ENCODE results near the gene HNRNPH2.

Gene HNRNPH2, protein sequence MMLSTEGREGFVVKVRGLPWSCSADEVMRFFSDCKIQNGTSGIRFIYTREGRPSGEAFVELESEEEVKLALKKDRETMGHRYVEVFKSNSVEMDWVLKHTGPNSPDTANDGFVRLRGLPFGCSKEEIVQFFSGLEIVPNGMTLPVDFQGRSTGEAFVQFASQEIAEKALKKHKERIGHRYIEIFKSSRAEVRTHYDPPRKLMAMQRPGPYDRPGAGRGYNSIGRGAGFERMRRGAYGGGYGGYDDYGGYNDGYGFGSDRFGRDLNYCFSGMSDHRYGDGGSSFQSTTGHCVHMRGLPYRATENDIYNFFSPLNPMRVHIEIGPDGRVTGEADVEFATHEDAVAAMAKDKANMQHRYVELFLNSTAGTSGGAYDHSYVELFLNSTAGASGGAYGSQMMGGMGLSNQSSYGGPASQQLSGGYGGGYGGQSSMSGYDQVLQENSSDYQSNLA

DNA sequence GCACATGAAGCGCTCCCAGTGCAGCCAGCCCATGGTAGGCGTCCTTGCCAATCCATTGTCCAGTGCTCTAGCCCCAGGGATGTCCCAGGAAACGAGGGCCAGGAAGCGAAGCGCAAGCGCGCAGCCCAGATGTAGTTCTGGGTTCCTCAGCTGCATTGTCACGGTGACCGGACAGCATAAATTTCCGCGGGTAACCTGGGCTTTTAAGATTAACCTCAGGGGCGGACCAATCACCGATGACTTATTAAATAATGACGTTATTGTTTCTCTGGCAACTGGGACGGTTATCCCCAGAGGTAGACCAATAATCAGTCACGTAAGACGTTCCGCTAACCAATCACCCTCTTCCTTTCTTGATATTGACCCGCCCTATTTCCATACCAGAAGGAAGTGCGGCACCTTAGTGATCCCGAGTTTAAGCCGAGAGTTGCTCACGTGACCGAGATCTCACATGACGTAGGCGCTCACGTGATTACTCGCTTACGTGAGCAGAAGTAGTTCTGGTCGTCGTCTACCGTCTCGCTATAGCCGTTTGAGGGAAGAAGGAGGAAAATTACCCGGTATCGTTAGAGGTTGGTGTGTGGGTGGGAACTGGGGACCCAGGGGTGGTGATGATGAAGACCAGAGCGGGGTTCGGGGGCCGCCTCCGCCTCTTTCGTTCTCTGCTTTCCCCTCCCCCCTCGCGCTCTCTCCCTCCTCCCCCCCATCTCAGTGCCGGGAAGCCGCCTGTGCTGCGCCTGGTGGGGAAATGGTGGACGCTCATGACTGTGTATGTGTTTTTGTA, at the start of gene HNRNPH2, which contains the start of gene GLA:
TSS of gene HNRNPH2 (plus strand) at position 475 of the 784 bp plus-strand sequence. CDS start 3,767 bp downstream, outside the sequence.
TSS of gene GLA (minus strand) at position 178 of the 784 bp plus-strand sequence. CDS start at position 156, 22 bp downstream.
- in situ Hi-C loops (cut with MboI; ENCODE audit: low sequenced_read_pairs): no loop called here

DNA sequence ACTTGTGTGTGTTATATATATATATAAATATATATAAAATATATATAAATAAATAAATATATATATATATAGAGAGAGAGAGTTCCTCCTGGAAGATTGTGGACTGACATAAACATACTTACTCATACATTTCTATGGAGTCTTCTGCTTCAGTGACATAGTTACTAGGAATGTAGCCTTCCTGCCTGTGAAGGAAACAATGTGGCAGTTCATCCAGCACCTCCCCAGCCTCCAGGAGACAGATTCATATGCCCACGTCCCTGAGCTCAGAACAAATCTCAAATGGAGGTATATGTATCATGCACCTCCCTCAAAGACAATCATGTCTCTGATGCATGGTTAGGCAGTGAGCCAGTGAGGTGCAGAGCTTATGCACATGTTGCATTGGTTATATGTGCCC, 48.1 kb upstream of the HNRNPH2 start:
- in situ Hi-C loops (cut with MboI; ENCODE audit: low sequenced_read_pairs): no loop called here

DNA sequence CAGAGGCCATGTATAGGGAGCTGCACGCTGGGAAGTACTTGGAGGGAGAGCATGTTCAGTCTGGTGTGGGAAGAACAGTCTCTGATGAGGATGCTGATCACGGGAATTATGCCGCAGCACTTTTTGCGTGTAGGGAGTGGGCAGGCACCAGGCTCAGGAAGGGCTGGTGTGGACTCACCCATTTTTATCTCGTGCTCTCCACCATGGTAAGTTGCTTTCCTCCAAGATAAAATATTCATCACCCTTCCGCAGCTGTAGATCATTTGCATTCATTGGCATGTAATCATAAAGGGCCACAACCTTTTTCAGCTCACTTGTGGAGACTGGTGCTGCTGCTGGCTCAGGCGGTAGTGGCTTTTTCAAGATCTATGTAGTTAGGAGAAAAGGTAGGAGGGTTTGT, 47.6 kb upstream of the HNRNPH2 start:
- in situ Hi-C loops (cut with MboI; ENCODE audit: low sequenced_read_pairs): no loop called here

DNA sequence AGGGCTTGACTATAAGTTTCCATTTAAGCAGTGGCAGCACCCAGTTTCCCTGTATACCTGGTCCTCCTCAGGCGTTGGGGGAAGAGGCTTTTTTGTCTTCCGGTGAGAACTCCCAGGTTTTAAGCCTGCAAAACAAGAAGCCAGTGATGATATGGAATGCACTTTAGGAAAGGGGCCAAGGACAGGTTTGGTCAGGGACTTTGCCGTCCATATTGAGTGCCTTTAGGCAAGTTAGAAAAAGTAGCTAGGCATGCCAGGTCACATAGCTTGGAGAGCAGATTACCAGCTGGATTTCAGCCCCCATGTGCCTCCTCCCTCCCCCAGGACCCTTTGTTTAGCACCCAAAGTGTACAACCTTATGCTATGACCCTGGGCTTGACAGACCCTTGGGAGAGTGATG, 45.9 kb upstream of the HNRNPH2 start:
- in situ Hi-C loops (cut with MboI; ENCODE audit: low sequenced_read_pairs): no loop called here

DNA sequence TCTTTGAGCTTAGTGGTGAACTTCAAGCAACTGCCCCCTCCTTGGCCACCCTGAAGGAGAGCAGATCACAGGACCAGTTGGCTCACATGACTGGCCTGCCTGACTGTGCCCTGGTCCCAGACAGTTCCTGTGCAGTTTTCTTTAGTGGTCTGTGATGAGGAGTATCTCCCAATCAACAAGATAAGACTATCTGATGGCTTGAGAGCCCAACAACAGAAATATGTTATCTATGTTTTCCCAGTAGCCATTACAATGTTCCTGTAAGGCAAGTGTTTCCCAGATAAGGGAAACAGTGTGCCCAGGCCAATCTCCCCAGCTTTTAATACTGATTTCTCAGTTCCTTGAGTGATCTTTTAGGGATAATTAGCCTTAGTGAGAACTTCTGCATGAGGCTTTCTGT, 45.3 kb upstream of the HNRNPH2 start:
- in situ Hi-C loops (cut with MboI; ENCODE audit: low sequenced_read_pairs): no loop called here

DNA sequence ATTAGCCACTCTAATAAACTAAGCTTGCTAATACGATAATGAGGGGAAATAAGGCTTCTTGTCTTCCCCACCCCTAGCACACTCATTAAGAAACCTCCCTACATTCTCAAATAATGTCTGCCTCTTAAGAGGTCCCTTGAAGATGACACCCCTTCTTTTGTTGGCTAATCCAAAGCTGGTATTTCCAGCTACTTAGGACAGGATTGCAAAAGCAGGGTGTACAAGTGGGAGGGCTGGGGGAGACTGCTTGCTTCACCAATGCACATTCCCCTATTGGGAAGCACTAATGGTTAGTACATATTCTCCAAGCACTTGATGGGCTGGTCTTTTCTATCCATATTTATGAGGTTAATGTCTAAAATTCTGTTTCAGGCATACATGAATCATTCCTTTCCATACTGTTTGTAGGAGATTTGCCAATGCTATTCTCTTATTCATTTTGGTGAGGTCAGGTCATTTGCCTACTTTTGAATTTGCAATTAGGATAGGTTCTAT, 42.7 kb upstream of the HNRNPH2 start:
- in situ Hi-C loops (cut with MboI; ENCODE audit: low sequenced_read_pairs): no loop called here

DNA sequence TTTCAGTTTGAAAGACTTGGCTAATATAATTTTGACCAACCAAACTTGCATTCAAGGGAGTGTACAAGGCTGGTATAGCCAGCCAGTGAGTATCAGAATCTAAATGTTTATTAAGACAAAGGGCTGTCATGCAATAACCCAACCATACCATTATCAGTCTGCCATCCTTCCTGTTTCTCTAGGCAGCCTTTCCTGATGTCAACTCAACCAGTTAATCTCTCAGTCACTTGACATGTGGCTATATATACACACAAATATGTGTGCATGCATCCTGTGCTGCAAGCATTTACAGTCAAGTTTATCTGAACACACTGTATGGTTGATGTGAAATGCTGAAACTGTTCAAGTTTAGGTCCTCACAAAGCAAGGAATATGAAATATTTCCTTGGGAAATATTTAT, 39.2 kb upstream of the HNRNPH2 start:
- in situ Hi-C loops (cut with MboI; ENCODE audit: low sequenced_read_pairs): no loop called here

DNA sequence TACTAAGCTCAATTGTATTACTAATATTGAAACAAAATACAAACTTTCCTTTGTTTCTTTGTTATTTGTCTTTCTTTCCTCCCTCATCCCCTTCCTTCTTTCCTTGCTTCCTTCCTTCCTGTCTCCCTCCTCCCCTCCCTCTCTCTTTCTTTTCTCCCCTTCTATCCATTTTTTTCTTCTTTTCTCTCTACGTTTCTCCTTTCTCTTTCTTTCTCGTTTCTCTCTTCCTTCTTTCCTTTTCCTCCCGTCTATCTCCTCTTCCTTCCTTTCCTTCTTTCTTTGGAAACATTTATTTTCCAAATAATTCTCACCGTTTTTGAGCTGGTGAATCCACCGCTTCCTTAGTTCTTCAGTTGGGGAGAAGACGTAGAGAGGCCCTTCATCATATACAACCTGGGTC, 38.3 kb upstream of the HNRNPH2 start:
- in situ Hi-C loops (cut with MboI; ENCODE audit: low sequenced_read_pairs): no loop called here

DNA sequence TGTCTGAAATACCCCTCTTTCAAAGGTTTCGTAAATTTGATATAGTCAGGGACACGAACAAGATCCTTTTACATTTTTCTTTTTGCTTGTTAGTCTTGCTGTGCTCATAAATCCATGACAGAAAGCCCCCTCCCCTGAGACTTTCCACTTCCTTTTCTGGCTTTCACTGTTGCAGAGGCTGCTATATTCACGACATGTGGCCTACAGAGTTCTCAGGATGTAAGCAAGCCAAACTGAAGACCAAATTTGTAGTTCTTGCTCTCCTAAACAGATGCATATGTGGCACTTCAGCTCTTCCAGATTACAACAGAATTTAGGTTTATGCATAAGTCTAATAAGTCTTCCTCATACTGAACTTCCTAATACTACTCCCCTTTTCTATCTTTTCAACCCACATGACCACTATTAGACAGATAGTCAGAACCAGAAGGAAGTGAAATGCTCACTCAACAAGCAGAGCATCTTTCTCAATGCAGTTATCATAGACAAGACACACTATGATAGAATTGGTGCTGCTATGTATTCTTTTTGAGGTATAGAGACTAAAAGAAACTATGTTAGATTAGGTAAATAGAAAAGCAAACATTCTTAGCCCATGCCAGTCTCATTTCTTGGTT, 37.0 kb upstream of the HNRNPH2 start:
- in situ Hi-C loops (cut with MboI; ENCODE audit: low sequenced_read_pairs): no loop called here

DNA sequence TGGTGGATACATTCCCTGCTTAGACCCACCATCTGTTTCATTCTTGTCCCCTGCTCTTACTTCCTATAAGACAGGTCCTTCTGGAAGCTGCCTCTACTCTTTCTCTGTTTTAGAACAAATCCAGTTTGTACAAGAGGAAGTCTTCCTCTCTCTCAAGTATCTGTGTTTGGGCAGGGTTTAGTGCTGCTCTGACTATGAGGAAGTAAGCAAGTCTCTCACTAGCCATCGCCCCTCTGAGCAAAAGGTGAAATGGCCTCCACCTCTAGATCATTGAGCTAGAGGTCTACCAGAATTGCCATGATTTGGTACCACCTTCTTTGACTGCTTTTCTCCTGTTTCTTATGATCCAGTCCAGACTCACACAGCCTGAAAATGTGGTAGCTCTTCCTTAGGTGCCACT, 30.5 kb upstream of the HNRNPH2 start:
- in situ Hi-C loops (cut with MboI; ENCODE audit: low sequenced_read_pairs): no loop called here

DNA sequence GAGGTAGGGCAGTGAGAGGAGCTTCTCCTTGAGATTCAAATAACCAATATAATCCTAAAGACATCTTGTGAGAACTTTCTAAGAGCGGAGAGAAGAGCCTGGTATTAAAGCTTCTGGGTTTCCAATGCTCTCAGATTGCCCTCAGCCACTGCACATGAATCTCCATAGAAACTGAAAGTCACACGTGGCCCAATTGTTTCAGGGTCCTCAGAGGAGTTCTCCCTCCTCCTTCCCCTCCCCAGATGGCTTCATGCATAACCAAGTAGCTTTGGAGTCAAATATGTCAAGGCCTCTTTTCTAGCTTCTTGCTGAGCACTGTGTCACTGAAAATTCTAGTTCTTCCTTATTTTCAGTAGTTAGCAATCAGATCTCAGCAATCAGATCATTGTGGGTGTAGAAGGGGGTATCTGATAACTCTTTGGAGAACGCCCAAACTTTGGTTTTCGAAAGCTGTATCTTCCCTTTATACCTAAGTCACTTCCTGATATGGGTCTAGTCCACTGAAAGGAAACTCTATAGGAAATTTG, 24.3 kb upstream of the HNRNPH2 start:
- in situ Hi-C loops (cut with MboI; ENCODE audit: low sequenced_read_pairs): no loop called here

DNA sequence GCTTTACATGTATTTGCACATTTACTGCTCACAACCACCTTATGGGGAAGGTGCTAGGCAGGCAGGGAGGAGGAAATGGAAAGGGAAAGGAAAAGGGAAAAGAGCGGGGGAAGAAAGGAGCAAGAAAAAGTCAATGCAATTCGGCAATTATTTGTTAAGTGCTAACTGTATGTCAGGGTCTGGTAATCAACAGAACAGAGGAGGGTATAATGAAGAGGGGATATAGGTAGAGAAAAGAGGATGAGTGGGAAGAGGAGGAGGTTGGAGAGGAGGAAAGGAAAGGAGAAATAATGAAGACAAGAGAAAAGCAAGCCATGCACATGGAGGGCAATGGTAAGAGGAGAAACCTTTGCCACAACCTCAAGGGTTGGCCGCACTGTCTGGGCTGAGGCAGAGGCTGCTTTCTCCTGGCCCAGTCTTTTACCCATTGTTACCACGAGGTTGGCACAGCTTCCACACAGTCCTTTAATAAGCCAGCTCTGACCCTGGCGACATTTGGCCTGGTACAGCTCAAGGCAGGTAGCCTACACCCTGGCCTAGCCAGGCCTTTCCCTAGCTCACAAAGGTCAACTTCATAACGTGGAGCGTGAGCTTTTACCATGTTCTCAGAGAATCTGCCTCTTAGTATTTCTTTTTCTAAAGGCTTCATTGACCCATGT, 22.9 kb upstream of the HNRNPH2 start:
- in situ Hi-C loops (cut with MboI; ENCODE audit: low sequenced_read_pairs): no loop called here

DNA sequence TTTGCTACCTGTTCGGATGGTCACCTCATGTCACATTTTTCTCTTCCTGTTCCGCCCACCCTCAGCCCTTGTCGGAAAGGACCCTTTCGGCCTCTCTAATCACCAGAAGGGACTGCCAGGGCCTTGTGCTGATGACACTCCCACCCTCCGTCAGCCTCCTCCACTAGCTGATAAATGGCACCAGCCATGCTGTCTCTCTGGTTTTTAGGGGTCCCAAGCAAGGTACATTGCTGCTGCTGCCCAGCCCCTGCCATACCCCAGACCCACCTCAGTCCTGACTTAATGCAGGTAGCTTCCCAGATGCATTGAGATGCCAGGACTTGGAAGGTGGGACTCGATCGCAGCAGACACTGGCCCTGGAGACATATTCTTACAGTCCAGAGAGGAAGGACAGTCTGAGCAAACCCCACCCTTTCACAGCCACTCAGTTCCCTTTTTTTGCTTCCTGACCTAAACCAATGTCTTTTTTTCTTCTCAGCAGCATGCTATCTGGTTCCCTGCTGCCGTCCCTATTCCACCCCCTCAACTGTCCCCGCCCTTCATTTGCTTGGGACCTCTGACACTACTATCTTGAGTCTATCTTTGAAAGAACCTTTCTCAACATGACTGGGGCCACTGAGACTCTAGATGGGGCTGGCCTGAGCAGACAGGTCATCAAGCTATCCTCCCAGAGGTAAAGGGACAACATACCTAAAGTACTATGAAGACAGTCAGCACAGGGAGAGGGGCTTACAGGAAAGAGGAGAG, 22.1 kb upstream of the HNRNPH2 start, which contains the start of gene BTK:
TSS of gene BTK (minus strand) at position 397 of the 747 bp plus-strand sequence. CDS start 10,907 bp downstream, outside the sequence.
- in situ Hi-C loops (cut with MboI; ENCODE audit: low sequenced_read_pairs): no loop called here

DNA sequence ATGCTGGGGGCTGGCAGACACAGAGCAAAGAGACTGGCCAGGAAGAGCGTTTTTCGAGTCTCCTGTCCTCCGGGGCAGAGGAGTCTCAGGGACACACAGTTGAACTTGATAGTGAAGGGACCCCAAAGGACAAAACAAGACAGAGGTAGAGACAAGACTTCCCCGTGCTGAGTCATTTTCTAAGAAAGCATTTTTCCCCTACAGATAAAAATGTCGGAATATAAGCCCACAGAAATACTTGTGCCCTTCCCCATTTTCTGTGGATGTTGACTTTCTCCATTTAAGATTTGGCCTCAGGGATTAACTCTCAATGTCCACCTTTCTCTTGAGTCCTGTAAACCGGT, 21.5 kb upstream of the HNRNPH2 start:
- in situ Hi-C loops (cut with MboI; ENCODE audit: low sequenced_read_pairs): no loop called here

DNA sequence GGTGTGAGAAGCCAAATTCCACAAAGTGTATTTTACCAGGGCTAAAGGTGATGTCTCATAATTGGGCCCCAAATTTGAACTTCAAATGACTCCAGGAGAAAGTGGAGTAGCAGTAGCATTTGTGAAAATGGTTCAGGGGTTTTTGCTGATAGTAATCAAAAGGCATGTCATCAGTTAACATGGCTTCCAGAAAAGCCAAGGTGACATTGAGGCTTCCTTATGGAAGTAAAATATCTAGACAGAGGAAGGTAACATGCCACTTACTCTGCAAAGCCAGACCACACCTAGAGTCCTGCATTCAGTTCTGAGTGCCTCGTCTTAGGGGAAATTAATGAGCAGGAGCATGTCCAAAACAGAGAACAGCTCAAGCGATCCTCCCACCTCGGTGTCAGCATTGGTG, 19.4 kb upstream of the HNRNPH2 start:
- in situ Hi-C loops (cut with MboI; ENCODE audit: low sequenced_read_pairs): no loop called here

DNA sequence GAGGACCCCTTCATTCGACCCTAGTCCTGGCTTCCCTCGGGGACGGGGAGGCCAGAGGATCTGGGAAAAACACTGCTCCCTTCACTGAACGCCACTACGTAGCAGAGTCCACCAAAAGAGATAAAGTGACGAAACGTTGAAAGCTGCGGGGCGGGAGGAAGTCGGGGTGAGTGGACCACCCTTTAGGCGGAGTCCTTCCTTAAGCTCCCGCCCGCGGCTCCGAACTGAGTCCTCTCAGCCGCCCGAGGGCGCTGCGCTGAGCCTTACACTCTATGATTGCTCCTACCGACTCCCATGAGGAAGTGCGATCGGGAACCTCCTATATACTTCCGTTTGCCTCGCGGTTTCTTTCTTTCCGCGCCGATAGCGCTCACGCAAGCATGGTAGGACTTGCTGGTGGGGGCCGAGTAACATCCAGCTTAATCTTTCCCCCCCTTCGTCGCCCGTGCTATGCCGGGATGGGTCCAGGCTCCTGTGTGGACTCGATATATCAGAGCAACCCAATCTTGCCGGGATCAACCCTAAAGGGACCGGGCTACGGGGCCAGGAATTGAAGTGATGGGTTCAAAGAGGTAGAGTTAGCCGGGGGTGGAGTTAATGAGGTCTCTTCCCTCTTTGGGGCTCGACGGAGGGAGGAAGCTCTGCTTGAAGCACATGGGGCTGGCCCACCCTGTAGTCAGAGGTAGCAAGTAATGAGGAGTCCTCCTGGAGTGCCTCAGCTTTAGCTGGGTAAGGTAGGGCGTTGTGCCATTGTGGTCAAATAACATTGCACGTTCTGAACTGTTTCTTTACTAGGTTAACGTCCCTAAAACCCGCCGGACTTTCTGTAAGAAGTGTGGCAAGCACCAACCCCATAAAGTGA, 17.1 kb upstream of the HNRNPH2 start, which contains the start of gene RPL36A:
TSS of gene RPL36A (plus strand) at position 348 of the 862 bp plus-strand sequence. CDS start at position 381, 33 bp downstream.
- in situ Hi-C loops (cut with MboI; ENCODE audit: low sequenced_read_pairs): no loop called here

DNA sequence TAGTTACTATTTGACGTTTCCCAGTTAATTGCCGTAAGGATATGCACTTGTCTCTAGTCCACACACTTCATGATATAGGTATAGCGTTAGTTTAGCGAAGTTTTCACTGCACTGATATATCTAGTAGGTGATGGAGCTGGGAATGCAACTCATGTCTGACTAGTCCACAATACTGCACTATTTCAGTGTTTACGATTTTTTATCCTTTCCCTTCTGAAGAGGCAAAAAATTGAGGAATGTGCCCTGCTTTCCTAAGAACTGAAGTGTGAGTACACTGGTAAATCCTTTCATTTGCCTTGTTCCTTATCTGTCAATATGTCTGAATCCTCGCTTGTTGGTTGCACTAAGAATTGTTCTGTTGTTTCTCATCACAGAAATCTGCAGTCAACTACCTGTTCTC, 16.2 kb upstream of the HNRNPH2 start:
- in situ Hi-C loops (cut with MboI; ENCODE audit: low sequenced_read_pairs): no loop called here

DNA sequence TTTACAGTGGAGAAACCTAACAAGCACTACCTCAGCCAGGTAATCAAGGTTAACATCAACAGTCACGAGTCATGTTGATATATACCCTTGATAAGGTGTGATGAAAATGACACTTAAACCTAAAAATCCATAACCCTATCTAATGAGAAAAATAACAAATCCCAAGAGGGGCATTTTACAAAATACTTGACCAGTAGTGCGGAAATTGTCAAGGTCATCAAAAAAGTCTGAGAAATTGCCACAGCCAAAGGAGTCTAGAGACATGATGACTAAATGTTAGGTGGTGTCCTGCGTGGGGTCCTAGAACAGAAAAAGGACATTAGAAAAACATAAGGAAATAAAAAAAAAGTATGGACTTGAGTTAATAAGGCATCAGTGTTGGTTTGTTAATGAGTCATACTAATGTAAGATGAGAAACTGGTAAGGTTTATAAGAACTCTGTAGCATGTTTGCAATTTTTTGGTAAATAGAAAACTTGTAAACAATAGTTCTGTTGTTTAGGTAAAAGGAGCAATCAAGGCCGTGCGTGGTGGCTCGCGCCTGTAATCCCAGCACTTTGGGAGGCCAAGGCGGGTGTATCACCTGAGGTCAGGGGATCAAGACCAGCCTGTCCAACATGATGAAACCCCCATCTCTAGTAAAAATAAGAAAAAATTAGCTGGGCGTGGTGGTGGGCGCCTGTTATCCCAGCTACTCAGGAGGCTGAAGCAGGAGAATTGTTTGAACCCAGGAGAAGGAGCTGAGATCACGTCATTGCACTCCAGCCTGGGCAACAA, 14.3 kb upstream of the HNRNPH2 start:
- in situ Hi-C loops (cut with MboI; ENCODE audit: low sequenced_read_pairs): no loop called here
